GM12878 (cell line): ENCODE results near the gene ZC3H8. TPM values are rescaled to one million over a fixed set of nuclear protein-coding genes. Genes with fewer than 3 reads are reported as not detected.
A peak's percentile ranks its signal among the peaks of the same experiment; 100 is the strongest.

ENCODE experiments used
- ASH2L ChIP-seq: fragments of 300-600, 200-600 bp; sonication (generic); IDR thresholded peaks from 2 replicates; pipeline ENCODE4 v1.6.1; 2017; ENCODE audit warnings: low read depth, mild to moderate bottlenecking, borderline replicate concordance
- ATF2 ChIP-seq: IDR thresholded peaks from 2 replicates; pipeline ENCODE4 v1.6.1; 2012; ENCODE audit warnings: low read length, inconsistent platforms
- DPF2 ChIP-seq: fragments of 450-650 bp; IDR thresholded peaks from 2 replicates; pipeline ENCODE4 v1.6.1; 2017; ENCODE audit warnings: mild to moderate bottlenecking
- FOXM1 ChIP-seq: IDR thresholded peaks from 2 replicates; pipeline ENCODE4 v1.6.1; 2012; ENCODE audit warnings: low read depth, mild to moderate bottlenecking, inconsistent platforms, low read length, moderate library complexity
- HCFC1 ChIP-seq: fragments of 150-350 bp; IDR thresholded peaks from 2 replicates; pipeline ENCODE4 v1.6.1; 2014; ENCODE audit warnings: low read length
- HDGF ChIP-seq: fragments of 450-650 bp; IDR thresholded peaks from 2 replicates; pipeline ENCODE4 v1.6.1; 2016; ENCODE audit warnings: antibody characterized with exemption
- MTA2 ChIP-seq: fragments of 450-650 bp; IDR thresholded peaks from 2 replicates; pipeline ENCODE4 v1.6.1; 2016; ENCODE audit warnings: low read depth, mild to moderate bottlenecking, moderate library complexity
- MXI1 ChIP-seq: fragments of 150-350 bp; IDR thresholded peaks from 2 replicates; pipeline ENCODE4 v1.6.1; 2011; ENCODE audit warnings: low read depth, mild to moderate bottlenecking, inconsistent platforms, low read length, improper control_type of control experiment
- NR2C1 ChIP-seq: fragments of 450-650 bp; IDR thresholded peaks from 2 replicates; pipeline ENCODE4 v1.6.1; 2017; ENCODE audit warnings: antibody characterized with exemption, mild to moderate bottlenecking, moderate library complexity
- PRDM15 ChIP-seq: fragments of 450-650 bp; formaldehyde crosslinking; IDR thresholded peaks from 2 replicates; pipeline ENCODE4 v1.4.0; 2020; ENCODE audit warnings: mild to moderate bottlenecking, moderate library complexity
- RELA ChIP-seq: fragments of 450-650 bp; IDR thresholded peaks from 2 replicates; pipeline ENCODE4 v1.8.0; 2014; ENCODE audit warnings: borderline replicate concordance; ENCODE audit not compliant: partially characterized antibody
- SPI1 ChIP-seq: IDR thresholded peaks from 2 replicates; pipeline ENCODE4 v1.6.1; 2011; ENCODE audit warnings: low read depth, mild to moderate bottlenecking, low read length, moderate library complexity, borderline replicate concordance; ENCODE audit not compliant: insufficient read depth
- SREBF2 ChIP-seq: IDR thresholded peaks from 2 replicates; pipeline ENCODE4 v1.6.1; 2012; ENCODE audit warnings: mild to moderate bottlenecking, low read length
- STAT1 ChIP-seq: fragments of 450-650 bp; conservative IDR thresholded peaks from 2 replicates; pipeline ENCODE4 v1.6.1; 2014; ENCODE audit warnings: antibody characterized with exemption, mild to moderate bottlenecking
- USF2 ChIP-seq: IDR thresholded peaks from 2 replicates; pipeline ENCODE4 v1.6.1; 2011; ENCODE audit warnings: low read depth, low read length, improper control_type of control experiment, borderline replicate concordance
- ZBTB4 ChIP-seq: fragments of 450-650 bp; formaldehyde crosslinking; IDR thresholded peaks from 2 replicates; pipeline ENCODE4 v1.4.0; 2022; ENCODE audit warnings: mild to moderate bottlenecking, moderate library complexity
- ZNF384 ChIP-seq: IDR thresholded peaks from 2 replicates; pipeline ENCODE4 v1.6.1; 2012; ENCODE audit warnings: low read depth, mild to moderate bottlenecking, low read length, improper control_type of control experiment, borderline replicate concordance
- polyA plus RNA-seq, 11 experiments: library from polyadenylated mRNA; depleted of rRNA in 4 of 11; unstranded in 6 of 11; stranded (reverse) in 5 of 11; fragments of >200 nt; fragmentation: Nextera tagmentation in 4 of 11; fragmentation: Illumina TruSeq in 1 of 11; extraction: Ambion mirVana in 4 of 11; extraction: Trizol in 1 of 11; gene quantifications; 1 replicate in 1 of 11; 2 replicates in 10 of 11; pipeline versions ENCODE4 v1.2.1 to v1.2.3, GENCODE V29; 2011 to 2016; ENCODE audit warnings: inconsistent platforms in 2 of 11, missing spikeins in 2 of 11, low read depth in 1 of 11
- total RNA-seq, 4 experiments: library from RNA; depleted of rRNA in 3 of 4; stranded (reverse); fragments of >200 nt in 3 of 4; fragmentation: Illumina TruSeq in 1 of 4; extraction: Trizol in 1 of 4; gene quantifications; 2 replicates each; pipeline versions ENCODE4 v1.2.1 to v1.2.3, GENCODE V29; 2013 to 2021

ZC3H8 gene
- total and polyA plus RNA-seq, 10 of the 15 experiments (the other 5 are each of a cell fraction or from before 2014, with no cell fraction given) = 9.9 to 28.4 (median 19.5) TPM

- no peak for TF ChIP-seq SPI1
- TF ChIP-seq USF2 = no peak
- TF ChIP-seq PRDM15 = no peak
- no peak for TF ChIP-seq HCFC1
- TF ChIP-seq STAT1 = no peak
- 0 out of 2 replicates have a peak, but pooled peaks have one; percentile 17 for TF ChIP-seq MTA2
- TF ChIP-seq MXI1 = peak; percentile 76; the same call in 1 of the 2 replicates
- no peak for TF ChIP-seq DPF2
- no peak for TF ChIP-seq RELA
- no peak for TF ChIP-seq ZBTB4 (CRISPR knock-in tag)
- TF ChIP-seq ZNF384 = 0 out of 2 replicates have a peak, but pooled peaks have one; percentile 36
- no peak for TF ChIP-seq ATF2
- TF ChIP-seq SREBF2 = no peak
- TF ChIP-seq FOXM1 = no peak
- 0 out of 2 replicates have a peak, but pooled peaks have one; percentile 50 for TF ChIP-seq HDGF
- no peak for TF ChIP-seq ASH2L
- TF ChIP-seq NR2C1 = no peak
Observed at GRCh38 chr2:112259509-112260294, 4.9 kb upstream of the ZC3H8 start (continued).
